H1 (cell line): ENCODE measurements around the gene ZC2HC1C. TPM values are rescaled to one million over a fixed set of nuclear protein-coding genes. Genes with fewer than 3 reads are reported as not detected.
A peak's percentile ranks its signal among the peaks of the same experiment; 100 is the strongest.

Source experiments
- BRCA1 ChIP-seq: IDR thresholded peaks from 2 replicates; pipeline ENCODE4 v1.6.1; 2012; ENCODE audit warnings: low read depth, low read length, improper control_type of control experiment
- CBX5 ChIP-seq: fragments of 300-800, 300-1000 bp; sonication (generic); IDR thresholded peaks from 2 replicates; pipeline ENCODE4 v1.7.1; 2016; ENCODE audit warnings: antibody characterized with exemption, low read length, low read depth
- CHD2 ChIP-seq: IDR thresholded peaks from 2 replicates; pipeline ENCODE4 v1.6.1; 2012; ENCODE audit warnings: low read length, improper control_type of control experiment
- FOSL1 ChIP-seq: IDR thresholded peaks from 2 replicates; pipeline ENCODE4 v1.6.1; 2011; ENCODE audit warnings: mild to moderate bottlenecking, low read depth, low read length, moderate library complexity; ENCODE audit not compliant: insufficient read depth
- GABPA ChIP-seq: IDR thresholded peaks from 2 replicates; pipeline ENCODE4 v1.6.1; 2011; ENCODE audit warnings: mild to moderate bottlenecking, low read length, moderate library complexity, borderline replicate concordance; ENCODE audit not compliant: insufficient read depth
- JUN ChIP-seq: IDR thresholded peaks from 2 replicates; pipeline ENCODE4 v1.6.1; 2011; ENCODE audit warnings: low read depth, mild to moderate bottlenecking, improper control_type of control experiment, low read length
- RNF2 ChIP-seq: fragments of 200-900, 300-1000 bp; sonication (generic); IDR thresholded peaks from 2 replicates; pipeline ENCODE4 v1.7.1; 2016; ENCODE audit warnings: borderline replicate concordance, low read depth, mild to moderate bottlenecking, antibody characterized with exemption, low read length; ENCODE audit not compliant: poor library complexity, severe bottlenecking; ENCODE audit errors: missing control alignments
- RXRA ChIP-seq: IDR thresholded peaks from 2 replicates; pipeline ENCODE4 v1.6.1; 2011; ENCODE audit warnings: low read depth, mild to moderate bottlenecking, low read length, moderate library complexity; ENCODE audit not compliant: insufficient read depth
- SP2 ChIP-seq: IDR thresholded peaks from 2 replicates; pipeline ENCODE4 v1.6.1; 2012; ENCODE audit warnings: mild to moderate bottlenecking, low read length, inconsistent platforms
- TAF1 ChIP-seq: IDR thresholded peaks from 2 replicates; pipeline ENCODE4 v1.6.1; 2011; ENCODE audit warnings: mild to moderate bottlenecking, low read depth, low read length
- TCF12 ChIP-seq: IDR thresholded peaks from 2 replicates; pipeline ENCODE4 v1.6.1; 2011; ENCODE audit warnings: low read depth, mild to moderate bottlenecking, low read length
- TEAD4 ChIP-seq: IDR thresholded peaks from 2 replicates; pipeline ENCODE4 v1.6.1; 2012; ENCODE audit warnings: low read depth, low read length, inconsistent platforms, mixed read lengths
- polyA plus RNA-seq, 7 experiments: library from polyadenylated mRNA; depleted of rRNA in 3 of 7; stranded (reverse) in 5 of 7; unstranded in 2 of 7; fragments of >200 nt in 5 of 7; fragments of 200-250 nt in 2 of 7; gene quantifications; 1 replicate in 5 of 7; 2 replicates in 1 of 7; 4 replicates in 1 of 7; pipeline versions ENCODE4 v1.2.1 to v1.2.3, GENCODE V29; 2011 to 2013; ENCODE audit warnings: missing spikeins in 2 of 7, mixed read lengths in 2 of 7
- total RNA-seq: library from RNA; stranded (reverse); fragmentation: NEBNext Ultra II Directional; extraction: Animal tissue kit (Norgen Biotek cat#: 25700); gene quantifications from 2 replicates; pipeline ENCODE4 v1.2.1, GENCODE V29; 2021
- TF ChIP-seq, protein P1 (sequence below), 3 experiments: IDR thresholded peaks; 1 replicate in 2 of 3; 2 replicates in 1 of 3; pipeline versions ENCODE4 v1.5.1 to v1.6.1; 2011; ENCODE audit warnings: low read length in 3 of 3, mild to moderate bottlenecking in 3 of 3, inconsistent platforms in 2 of 3, low read depth in 1 of 3, moderate library complexity in 1 of 3; ENCODE audit not compliant: insufficient read depth in 1 of 3; ENCODE audit errors: control extremely low read depth in 1 of 3
- TF ChIP-seq, protein P2 (sequence below): IDR thresholded peaks from 2 replicates; pipeline ENCODE4 v1.6.1; 2012; ENCODE audit warnings: inconsistent platforms
- TF ChIP-seq, protein P3 (sequence below): IDR thresholded peaks from 2 replicates; pipeline ENCODE4 v1.6.1; 2012; ENCODE audit warnings: low read length, inconsistent platforms

The ZC2HC1C gene
- total and polyA plus RNA-seq, 2 of the 8 experiments (the other 6 are each of a cell fraction or from before 2014, with no cell fraction given): 0.57 to 1.2 TPM

DNA sequence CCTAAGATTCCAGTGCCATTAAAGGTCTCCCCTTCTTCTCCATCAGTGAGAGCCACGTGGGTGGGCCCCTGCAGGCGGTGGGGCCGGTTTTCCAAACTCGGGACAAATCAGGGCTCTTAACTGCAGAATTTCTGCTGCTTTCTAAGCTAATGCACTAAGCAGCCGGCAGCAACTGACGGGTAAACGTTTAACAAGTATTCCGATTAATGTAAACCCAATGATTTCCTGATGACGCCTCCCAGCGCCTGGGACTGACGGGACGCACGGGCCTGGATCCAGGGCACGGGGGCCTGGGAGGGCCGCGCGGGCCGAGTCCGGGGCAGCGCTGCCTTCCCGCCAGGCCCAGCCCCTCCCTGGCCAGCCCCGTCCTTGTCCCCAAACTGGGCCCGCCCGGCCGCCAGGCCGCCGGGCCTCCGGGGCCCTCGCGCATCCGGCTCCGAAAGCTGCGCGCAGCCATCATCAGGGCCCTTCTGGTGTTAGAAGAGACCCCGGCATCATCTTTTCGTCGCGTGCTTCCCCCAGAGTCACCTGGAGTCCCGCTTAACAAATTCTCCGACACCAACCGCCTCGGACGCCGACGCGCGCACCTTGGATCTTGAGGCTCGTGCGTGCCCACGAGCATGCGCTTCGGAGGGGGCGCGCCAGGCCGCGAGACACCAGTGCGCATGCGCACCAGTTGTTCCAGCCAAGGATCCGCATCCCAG is 18.4 kb upstream of the ZC2HC1C start, which contains the start of gene MLH3 (continued):
- no peak for TF ChIP-seq JUN
- TF ChIP-seq TEAD4: 0 out of 2 replicates have a peak, but pooled peaks have one; percentile 18
- no peak for TF ChIP-seq GABPA
- TF ChIP-seq CHD2: 0 out of 2 replicates have a peak, but pooled peaks have one; percentile 10
- TF ChIP-seq FOSL1: no peak
- TF ChIP-seq, protein P1, sequence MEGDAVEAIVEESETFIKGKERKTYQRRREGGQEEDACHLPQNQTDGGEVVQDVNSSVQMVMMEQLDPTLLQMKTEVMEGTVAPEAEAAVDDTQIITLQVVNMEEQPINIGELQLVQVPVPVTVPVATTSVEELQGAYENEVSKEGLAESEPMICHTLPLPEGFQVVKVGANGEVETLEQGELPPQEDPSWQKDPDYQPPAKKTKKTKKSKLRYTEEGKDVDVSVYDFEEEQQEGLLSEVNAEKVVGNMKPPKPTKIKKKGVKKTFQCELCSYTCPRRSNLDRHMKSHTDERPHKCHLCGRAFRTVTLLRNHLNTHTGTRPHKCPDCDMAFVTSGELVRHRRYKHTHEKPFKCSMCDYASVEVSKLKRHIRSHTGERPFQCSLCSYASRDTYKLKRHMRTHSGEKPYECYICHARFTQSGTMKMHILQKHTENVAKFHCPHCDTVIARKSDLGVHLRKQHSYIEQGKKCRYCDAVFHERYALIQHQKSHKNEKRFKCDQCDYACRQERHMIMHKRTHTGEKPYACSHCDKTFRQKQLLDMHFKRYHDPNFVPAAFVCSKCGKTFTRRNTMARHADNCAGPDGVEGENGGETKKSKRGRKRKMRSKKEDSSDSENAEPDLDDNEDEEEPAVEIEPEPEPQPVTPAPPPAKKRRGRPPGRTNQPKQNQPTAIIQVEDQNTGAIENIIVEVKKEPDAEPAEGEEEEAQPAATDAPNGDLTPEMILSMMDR (IDR thresholded peaks at IDR 0.05; ENCODE audit: control extremely low read depth in 1 of 3, insufficient read depth in 1 of 3, low read depth in 1 of 3, low read length in 3 of 3): no peak
- TF ChIP-seq, protein P2, sequence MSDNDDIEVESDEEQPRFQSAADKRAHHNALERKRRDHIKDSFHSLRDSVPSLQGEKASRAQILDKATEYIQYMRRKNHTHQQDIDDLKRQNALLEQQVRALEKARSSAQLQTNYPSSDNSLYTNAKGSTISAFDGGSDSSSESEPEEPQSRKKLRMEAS: peak; percentile 93
- TF ChIP-seq TCF12: no peak
- TF ChIP-seq CBX5: no peak
- TF ChIP-seq RNF2: no peak
- no peak for TF ChIP-seq SP2
- no peak for TF ChIP-seq BRCA1
- no peak for TF ChIP-seq RXRA
- TF ChIP-seq, protein P3, sequence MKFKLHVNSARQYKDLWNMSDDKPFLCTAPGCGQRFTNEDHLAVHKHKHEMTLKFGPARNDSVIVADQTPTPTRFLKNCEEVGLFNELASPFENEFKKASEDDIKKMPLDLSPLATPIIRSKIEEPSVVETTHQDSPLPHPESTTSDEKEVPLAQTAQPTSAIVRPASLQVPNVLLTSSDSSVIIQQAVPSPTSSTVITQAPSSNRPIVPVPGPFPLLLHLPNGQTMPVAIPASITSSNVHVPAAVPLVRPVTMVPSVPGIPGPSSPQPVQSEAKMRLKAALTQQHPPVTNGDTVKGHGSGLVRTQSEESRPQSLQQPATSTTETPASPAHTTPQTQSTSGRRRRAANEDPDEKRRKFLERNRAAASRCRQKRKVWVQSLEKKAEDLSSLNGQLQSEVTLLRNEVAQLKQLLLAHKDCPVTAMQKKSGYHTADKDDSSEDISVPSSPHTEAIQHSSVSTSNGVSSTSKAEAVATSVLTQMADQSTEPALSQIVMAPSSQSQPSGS: no peak
- TF ChIP-seq TAF1: peak; percentile 78; the same call in 1 of the 2 replicates
